Measurements from ENCODE around the gene SBNO1.
A peak's percentile ranks its signal among the peaks of the same experiment; 100 is the strongest.
"Not testable (repeated sequence)": the region's sequence is repeated elsewhere in the genome, so short reads cannot be mapped to it uniquely, and the experiment has no call there.

The SBNO1 gene

GRCh38 chr12:123264642-123265041 is 100.0 kb downstream of the SBNO1 start:
- no peak overlapping the region for H3K27ac Mint-ChIP-seq

DNA sequence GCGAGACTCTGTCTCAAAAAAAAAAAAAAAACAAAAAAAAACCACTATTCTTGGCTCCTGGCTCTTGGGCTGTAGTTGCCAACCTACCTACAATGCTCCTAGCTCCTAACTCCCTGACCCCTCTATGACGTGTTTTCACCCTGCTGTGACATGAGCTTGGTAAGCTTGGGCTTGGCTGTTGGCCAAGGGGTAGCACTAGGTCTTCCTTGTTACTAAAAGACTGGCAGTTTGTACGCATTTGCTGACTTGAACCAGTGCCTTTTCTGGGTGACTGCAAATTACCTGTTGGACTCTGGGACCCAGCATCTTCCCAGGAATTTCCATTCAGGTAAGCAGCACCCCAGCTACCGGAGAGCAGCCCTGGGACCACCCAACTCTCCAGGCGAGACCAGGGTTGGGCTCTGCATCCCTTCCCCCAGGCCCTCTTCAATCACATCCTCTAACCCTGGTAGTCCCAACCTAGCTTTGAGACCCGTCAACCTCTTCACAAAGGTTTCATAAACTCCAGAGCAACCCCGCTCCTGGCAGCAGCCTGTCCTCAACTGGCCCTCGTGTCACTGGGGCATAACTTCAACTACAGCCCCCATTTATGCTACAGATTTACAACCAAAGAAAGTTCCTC is 101.3 kb downstream of the SBNO1 start:
- Mint-ChIP-seq H3K9me3 (no peaks in the 10 kb centered on the region), H3K27ac (no peak overlapping the region), H3K36me3 (ENCODE audit: low read depth) (peaks cover 33% of the 10 kb centered on the region), H3K27me3 (no peaks in the 10 kb centered on the region), H3K4me3 (no peak overlapping the region), H3K4me1 (peaks cover 5% of the 10 kb centered on the region)
- no peak for DNase-seq
- no peak for ATAC-seq

More at GRCh38 chr12:123264642-123265041, 100.0 kb downstream of the SBNO1 start:
- Mint-ChIP-seq H3K4me3 (no peak overlapping the region), H3K4me1 (peaks cover 10% of the 10 kb centered on the region), H3K27me3 (no peaks in the 10 kb centered on the region), H3K9me3 (no peaks in the 10 kb centered on the region), H3K36me3 (ENCODE audit: low read depth) (peaks cover 31% of the 10 kb centered on the region)
- DNase-seq (no peak), ATAC-seq (no peak)

DNA sequence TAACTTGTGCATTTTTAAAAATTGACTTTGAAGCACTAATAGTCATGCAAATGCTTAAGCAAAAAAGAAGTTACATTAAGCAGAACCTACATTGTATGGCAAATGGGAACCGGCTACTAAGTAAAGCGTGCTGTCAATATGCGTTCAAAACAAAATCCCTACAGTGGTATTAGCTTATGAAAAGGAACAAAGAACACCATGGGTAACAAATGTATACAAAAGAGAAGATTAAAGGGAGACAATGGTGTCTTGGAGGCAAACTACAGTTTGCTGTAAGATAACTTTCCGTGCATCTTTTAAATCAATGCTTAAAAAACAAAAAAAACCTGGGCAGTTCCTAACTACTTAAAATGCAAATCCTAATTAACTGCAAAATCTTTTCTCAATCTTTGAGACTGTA is 103.5 kb downstream of the SBNO1 start:
- no peak overlapping the region for H3K27ac Mint-ChIP-seq
- no peaks in the 10 kb centered on the region for H3K27me3 Mint-ChIP-seq
- peaks cover 5% of the 10 kb centered on the region for H3K4me1 Mint-ChIP-seq
- no peak overlapping the region for H3K4me3 Mint-ChIP-seq
- DNase-seq (no peak), ATAC-seq (no peak)
- H3K9me3 Mint-ChIP-seq = no peaks in the 10 kb centered on the region
- peaks cover 36% of the 10 kb centered on the region for H3K36me3 Mint-ChIP-seq (ENCODE audit: low read depth)

- Mint-ChIP-seq H3K36me3 (ENCODE audit: low read depth) (peaks cover 38% of the 10 kb centered on the region), H3K27me3 (no peaks in the 10 kb centered on the region), H3K27ac (peak overlapping the region; percentile 8), H3K9me3 (no peaks in the 10 kb centered on the region), H3K4me3 (no peak overlapping the region), H3K4me1 (peaks cover 7% of the 10 kb centered on the region)
- no peak for DNase-seq
- no peak for ATAC-seq
These were observed 104.6 kb downstream of the SBNO1 start for GRCh38 chr12:123260081-123260480.

DNA sequence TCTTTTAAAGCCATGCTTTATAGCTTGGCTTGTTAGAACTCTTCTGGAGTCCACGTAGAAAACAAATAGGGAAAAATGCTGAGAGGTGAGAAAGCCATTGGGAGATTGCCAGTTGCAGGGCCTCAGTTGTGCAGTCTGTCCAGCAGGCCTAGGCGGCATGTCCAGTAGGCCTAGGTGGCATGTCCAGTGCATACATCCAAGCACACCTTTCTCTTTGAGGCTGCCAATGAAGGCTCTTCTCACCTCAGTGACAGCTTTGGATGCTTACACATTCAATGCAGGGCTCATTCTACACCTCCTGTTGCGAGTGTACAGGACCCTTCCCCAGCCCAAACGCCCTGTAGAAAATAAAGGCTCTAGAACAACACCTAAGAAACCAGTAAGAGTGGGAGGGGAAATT is 106.1 kb downstream of the SBNO1 start:
- no peak overlapping the region for H3K4me3 Mint-ChIP-seq
- H3K27ac Mint-ChIP-seq = peak overlapping the region; percentile 27
- no peaks in the 10 kb centered on the region for H3K27me3 Mint-ChIP-seq
- H3K36me3 Mint-ChIP-seq (ENCODE audit: low read depth) = peaks cover 38% of the 10 kb centered on the region
- H3K9me3 Mint-ChIP-seq = no peaks in the 10 kb centered on the region
- ATAC-seq (no peak), DNase-seq (no peak)
- peaks cover 15% of the 10 kb centered on the region for H3K4me1 Mint-ChIP-seq

DNA sequence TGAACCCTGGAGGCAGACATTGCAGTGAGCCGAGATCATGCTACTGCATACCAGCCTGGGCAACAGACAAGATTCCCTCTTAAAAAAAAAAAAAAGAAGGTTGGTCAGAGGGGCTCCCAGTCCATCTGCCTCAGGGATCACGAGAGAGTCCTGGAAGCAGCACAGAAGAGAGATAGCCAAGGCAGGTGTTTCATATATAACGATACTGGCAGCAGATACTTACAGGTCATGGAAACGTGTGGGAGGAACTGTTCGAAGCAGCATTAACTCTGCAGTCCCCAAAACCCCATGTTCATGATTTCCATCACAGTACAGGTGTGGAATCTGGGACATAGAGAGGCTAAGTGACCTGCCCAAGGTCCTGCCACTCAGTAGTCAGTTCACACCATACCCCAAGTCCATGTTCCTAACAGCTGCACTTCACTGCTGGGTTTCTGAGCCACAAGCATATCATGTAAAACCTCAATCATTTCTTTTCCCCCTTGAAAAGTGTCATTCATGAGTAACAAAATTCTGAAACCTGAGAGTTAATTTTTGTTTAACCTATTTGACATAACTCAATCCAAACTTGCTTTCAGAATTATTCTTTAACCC is 109.7 kb downstream of the SBNO1 start:
- H3K4me1 Mint-ChIP-seq = peaks cover 33% of the 10 kb centered on the region
- peak; percentile 56 for ATAC-seq
- no peak overlapping the region for H3K4me3 Mint-ChIP-seq
- H3K36me3 Mint-ChIP-seq (ENCODE audit: low read depth) = peaks cover 28% of the 10 kb centered on the region
- no peaks in the 10 kb centered on the region for H3K27me3 Mint-ChIP-seq
- H3K9me3 Mint-ChIP-seq = no peaks in the 10 kb centered on the region
- DNase-seq = no peak
- peak overlapping the region; percentile 75 for H3K27ac Mint-ChIP-seq

GRCh38 chr12:123253641-123254459 is 110.8 kb downstream of the SBNO1 start:
- Mint-ChIP-seq H3K27ac (peak overlapping the region; percentile 35), H3K4me3 (no peak overlapping the region), H3K36me3 (ENCODE audit: low read depth) (peaks cover 28% of the 10 kb centered on the region), H3K4me1 (peaks cover 33% of the 10 kb centered on the region), H3K9me3 (no peaks in the 10 kb centered on the region), H3K27me3 (no peaks in the 10 kb centered on the region)
- DNase-seq (no peak), ATAC-seq (no peak)

DNA sequence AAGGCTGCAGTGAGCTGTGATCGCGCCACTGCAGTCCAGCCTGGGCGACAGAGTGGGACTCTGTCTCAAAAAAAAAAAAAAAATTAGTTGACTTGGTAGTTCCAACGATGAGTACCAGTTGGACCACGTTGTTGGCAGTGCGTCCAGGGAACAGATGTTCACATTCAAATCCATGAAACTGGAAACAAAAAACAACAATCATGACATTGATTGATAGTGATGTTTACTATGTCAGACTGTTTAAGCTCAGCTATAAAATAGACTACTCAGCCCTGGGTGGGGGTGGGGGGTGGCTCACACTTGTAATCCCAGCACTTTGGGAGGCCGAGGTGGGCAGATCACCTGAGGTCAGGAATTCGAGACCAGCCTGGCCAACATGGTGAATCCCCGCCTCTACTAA is 112.3 kb downstream of the SBNO1 start:
- H3K27me3 Mint-ChIP-seq, ATAC-seq, H3K9me3 Mint-ChIP-seq, DNase-seq, H3K4me3 Mint-ChIP-seq, H3K27ac Mint-ChIP-seq: not testable (repeated sequence)
- Mint-ChIP-seq H3K36me3 (ENCODE audit: low read depth) (peaks cover 40% of the 10 kb centered on the region), H3K4me1 (peaks cover 47% of the 10 kb centered on the region)

DNA sequence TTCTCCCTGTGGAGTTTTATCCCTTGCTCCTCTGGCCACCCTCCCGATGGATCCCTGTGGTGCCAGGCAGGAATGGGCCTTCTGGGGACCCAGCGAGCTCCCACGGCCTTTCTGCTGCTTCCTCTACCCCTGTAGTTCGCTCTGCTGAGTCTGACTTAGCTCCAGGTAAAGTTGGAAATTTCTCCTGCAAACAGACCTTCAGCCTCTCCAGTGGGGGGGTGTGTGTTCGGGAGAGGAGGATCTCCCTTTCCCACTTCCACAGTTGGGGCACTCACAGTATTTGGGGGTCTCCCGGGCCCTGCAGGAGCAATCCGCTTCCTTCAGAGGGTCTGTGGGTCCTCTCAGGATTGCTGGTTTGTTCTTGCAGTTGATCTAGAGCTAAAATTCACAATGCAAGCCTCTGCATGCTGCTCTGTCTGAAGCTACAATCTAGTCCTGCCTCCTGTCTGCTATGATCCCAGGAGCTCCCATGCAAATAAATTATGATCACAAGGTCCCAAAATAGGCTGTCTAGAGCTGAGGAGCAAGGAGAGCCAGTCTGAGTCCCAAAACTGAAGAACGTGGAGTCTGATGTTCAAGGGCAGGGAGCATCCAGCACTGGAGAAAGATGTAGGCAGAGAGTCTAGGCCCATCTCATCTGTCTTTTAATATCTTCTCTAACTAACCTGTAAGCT is 113.1 kb downstream of the SBNO1 start:
- Mint-ChIP-seq H3K4me3 (no peak overlapping the region), H3K36me3 (ENCODE audit: low read depth) (peaks cover 41% of the 10 kb centered on the region)

GRCh38 chr12:123250471-123251383 is 113.9 kb downstream of the SBNO1 start:
- Mint-ChIP-seq H3K9me3 (no peaks in the 10 kb centered on the region), H3K27ac (peak overlapping the region; percentile 78), H3K27me3 (no peaks in the 10 kb centered on the region), H3K4me1 (peaks cover 61% of the 10 kb centered on the region), H3K36me3 (ENCODE audit: low read depth) (peaks cover 41% of the 10 kb centered on the region), H3K4me3 (no peak overlapping the region)
- no peak for DNase-seq
- ATAC-seq = no peak

More for the DNA sequence above, 113.1 kb downstream of the SBNO1 start:
- Mint-ChIP-seq H3K4me1 (peaks cover 53% of the 10 kb centered on the region), H3K27ac (peak overlapping the region; percentile 78), H3K9me3 (no peaks in the 10 kb centered on the region), H3K27me3 (no peaks in the 10 kb centered on the region)
- DNase-seq (no peak), ATAC-seq (no peak)

DNA sequence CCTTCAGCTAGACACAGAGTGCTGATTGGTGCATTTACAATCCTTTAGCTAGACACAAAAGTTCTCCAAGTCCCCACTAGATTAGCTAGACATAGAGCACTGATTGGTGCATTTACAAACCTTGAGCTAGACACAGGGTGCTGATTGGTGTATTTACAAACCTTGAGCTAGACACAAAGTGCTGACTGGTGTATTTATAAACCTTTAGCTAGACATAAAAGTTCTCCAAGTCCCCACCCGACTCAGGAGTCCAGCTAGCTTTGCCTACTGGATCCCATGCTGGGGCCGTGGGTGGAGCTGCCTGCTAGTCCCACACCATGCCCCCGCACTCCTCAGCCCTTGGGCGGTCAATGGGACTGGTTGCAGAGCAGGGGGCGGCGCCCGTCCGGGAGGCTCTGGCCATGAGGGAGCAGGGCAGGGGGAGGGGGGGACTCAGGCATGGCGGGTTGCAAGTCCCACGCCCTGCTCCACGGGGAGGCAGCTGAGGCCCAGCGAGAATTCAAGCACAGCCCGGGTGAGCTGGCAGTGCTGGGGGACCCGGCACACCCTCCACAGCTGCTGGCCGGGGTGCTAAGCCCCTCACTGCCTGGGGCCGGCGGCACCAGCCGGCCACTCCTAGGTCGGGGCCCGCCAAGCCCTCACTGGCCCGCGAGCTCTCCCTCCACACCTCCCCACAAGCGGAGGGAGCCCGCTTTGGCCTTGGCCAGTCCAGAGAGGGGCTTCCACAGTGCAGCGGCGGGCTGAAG is 115.5 kb downstream of the SBNO1 start:
- not testable (repeated sequence) for ATAC-seq, DNase-seq, H3K4me3 Mint-ChIP-seq, H3K9me3 Mint-ChIP-seq, H3K27me3 Mint-ChIP-seq
- peaks cover 39% of the 10 kb centered on the region for H3K36me3 Mint-ChIP-seq (ENCODE audit: low read depth)
- peaks cover 57% of the 10 kb centered on the region for H3K4me1 Mint-ChIP-seq
- peak overlapping the region; percentile 78 for H3K27ac Mint-ChIP-seq

DNA sequence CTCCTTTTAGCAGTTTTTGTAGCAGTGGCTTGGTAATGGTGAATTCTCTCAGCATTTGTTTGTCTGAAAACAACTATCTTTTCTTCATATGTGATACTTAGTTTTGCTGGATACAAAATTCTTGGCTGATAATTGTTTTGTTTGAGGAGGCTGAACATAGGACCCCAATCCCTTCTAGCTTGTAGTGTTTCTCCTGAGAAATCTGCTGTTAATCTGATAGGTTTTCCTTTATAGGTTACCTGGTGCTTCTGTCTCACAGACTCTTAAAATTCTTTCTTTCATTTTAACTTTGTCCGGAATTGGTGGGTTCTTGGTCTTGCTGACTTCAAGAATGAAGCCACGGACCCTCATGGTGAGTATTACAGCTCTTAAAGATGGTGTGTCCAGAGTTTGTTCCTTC is 116.5 kb downstream of the SBNO1 start:
- not testable (repeated sequence) for DNase-seq, ATAC-seq, H3K9me3 Mint-ChIP-seq, H3K4me3 Mint-ChIP-seq, H3K27me3 Mint-ChIP-seq
- Mint-ChIP-seq H3K4me1 (peaks cover 60% of the 10 kb centered on the region), H3K27ac (peak overlapping the region; percentile 52), H3K36me3 (ENCODE audit: low read depth) (peaks cover 33% of the 10 kb centered on the region)

- peak overlapping the region; percentile 30 for H3K27ac Mint-ChIP-seq
- no peak overlapping the region for H3K4me3 Mint-ChIP-seq
These were observed 119.0 kb downstream of the SBNO1 start for GRCh38 chr12:123245678-123246077.

More at GRCh38 chr12:123245678-123246077, 119.0 kb downstream of the SBNO1 start:
- Mint-ChIP-seq H3K4me1 (peaks cover 64% of the 10 kb centered on the region), H3K9me3 (no peaks in the 10 kb centered on the region), H3K27me3 (no peaks in the 10 kb centered on the region), H3K36me3 (ENCODE audit: low read depth) (peaks cover 46% of the 10 kb centered on the region)
- ATAC-seq (no peak), DNase-seq (no peak)

Measured in activated naive CD8-positive, alpha-beta T cell treated with anti-CD3 and anti-CD28 coated beads, Interleukin-2, amount 50 U/mL, for 24 hours (primary cell).